Neural cell (in vitro differentiated cells): ENCODE results near the gene TNFRSF8.

Experiments
- EP300 ChIP-seq: fragments of 450-650 bp; conservative IDR thresholded peaks from 2 replicates; pipeline ENCODE4 v1.6.1; 2014; ENCODE audit warnings: antibody characterized with exemption, mild to moderate bottlenecking, moderate library complexity; ENCODE audit not compliant: poor library complexity, severe bottlenecking
- SMC3 ChIP-seq: fragments of 450-650 bp; conservative IDR thresholded peaks from 2 replicates; pipeline ENCODE4 v1.6.1; 2014; ENCODE audit warnings: antibody characterized with exemption, mild to moderate bottlenecking, moderate library complexity; ENCODE audit not compliant: poor library complexity
- TF ChIP-seq, protein P1 (sequence below): IDR thresholded peaks from 2 replicates; pipeline ENCODE4 v1.6.1; 2012; ENCODE audit warnings: borderline replicate concordance

GRCh38 chr1:12035312-12035711, 27.8 kb upstream of the TNFRSF8 start:
- TF ChIP-seq, protein P1, sequence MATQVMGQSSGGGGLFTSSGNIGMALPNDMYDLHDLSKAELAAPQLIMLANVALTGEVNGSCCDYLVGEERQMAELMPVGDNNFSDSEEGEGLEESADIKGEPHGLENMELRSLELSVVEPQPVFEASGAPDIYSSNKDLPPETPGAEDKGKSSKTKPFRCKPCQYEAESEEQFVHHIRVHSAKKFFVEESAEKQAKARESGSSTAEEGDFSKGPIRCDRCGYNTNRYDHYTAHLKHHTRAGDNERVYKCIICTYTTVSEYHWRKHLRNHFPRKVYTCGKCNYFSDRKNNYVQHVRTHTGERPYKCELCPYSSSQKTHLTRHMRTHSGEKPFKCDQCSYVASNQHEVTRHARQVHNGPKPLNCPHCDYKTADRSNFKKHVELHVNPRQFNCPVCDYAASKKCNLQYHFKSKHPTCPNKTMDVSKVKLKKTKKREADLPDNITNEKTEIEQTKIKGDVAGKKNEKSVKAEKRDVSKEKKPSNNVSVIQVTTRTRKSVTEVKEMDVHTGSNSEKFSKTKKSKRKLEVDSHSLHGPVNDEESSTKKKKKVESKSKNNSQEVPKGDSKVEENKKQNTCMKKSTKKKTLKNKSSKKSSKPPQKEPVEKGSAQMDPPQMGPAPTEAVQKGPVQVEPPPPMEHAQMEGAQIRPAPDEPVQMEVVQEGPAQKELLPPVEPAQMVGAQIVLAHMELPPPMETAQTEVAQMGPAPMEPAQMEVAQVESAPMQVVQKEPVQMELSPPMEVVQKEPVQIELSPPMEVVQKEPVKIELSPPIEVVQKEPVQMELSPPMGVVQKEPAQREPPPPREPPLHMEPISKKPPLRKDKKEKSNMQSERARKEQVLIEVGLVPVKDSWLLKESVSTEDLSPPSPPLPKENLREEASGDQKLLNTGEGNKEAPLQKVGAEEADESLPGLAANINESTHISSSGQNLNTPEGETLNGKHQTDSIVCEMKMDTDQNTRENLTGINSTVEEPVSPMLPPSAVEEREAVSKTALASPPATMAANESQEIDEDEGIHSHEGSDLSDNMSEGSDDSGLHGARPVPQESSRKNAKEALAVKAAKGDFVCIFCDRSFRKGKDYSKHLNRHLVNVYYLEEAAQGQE, result no peak
- TF ChIP-seq SMC3 (no peak), EP300 (no peak)
